H1 (cell line): ENCODE results near the gene UBE2E2. TPM values are rescaled to one million over a fixed set of nuclear protein-coding genes. Genes with fewer than 3 reads are reported as not detected.

ENCODE experiments used
- CTCF ChIA-PET: fragments of 300-600 bp; sonication (Branson Sonifier 250); formaldehyde crosslinking; loops from one replicate; lab custom pipeline; 2021; ENCODE audit not compliant: partially characterized antibody; lab: Charles Lee
- POLR2A ChIA-PET: fragments of 300-600 bp; sonication (Branson Sonifier 250); formaldehyde crosslinking; loops from one replicate; lab custom pipeline; 2021; ENCODE audit warnings: inconsistent platforms; ENCODE audit not compliant: partially characterized antibody; lab: Charles Lee
- DNase-seq, 2 experiments: peaks; one replicate each; pipeline versions ENCODE4 v3.0.0 to v3.0.0-alpha.2; 2010 to 2022; ENCODE audit warnings: low spot score in 2 of 2, low read depth in 1 of 2, mixed read lengths in 1 of 2
- FAIRE-seq: peaks from 2 replicates; lab custom pipeline; 2011; peaks lifted over from hg19 to GRCh38; lab: Jason Lieb, UNC
- H2AFZ ChIP-seq: 2 replicates; pipeline ENCODE4 v1.8.1; 2012; ENCODE audit warnings: low read length, inconsistent platforms
- H2AK5ac ChIP-seq: 2 replicates; pipeline ENCODE4 v1.6.1; 2013; ENCODE audit warnings: low read depth, low read length
- H2BK120ac ChIP-seq: replicated peaks from 2 replicates; pipeline ENCODE3; 2013; ENCODE audit warnings: low read depth, low read length, inconsistent platforms
- H2BK12ac ChIP-seq: 2 replicates; pipeline ENCODE4 v1.6.1; 2013; ENCODE audit warnings: low read depth, low read length
- H2BK15ac ChIP-seq: 2 replicates; pipeline ENCODE4 v1.6.1; 2013; ENCODE audit warnings: low read length
- H2BK20ac ChIP-seq: 2 replicates; pipeline ENCODE4 v1.6.1; 2013; ENCODE audit warnings: low read length
- H2BK5ac ChIP-seq: 2 replicates; pipeline ENCODE4 v1.6.1; 2013; ENCODE audit warnings: low read depth, low read length
- H3K14ac ChIP-seq: 2 replicates; pipeline ENCODE4 v1.6.1; 2013; ENCODE audit warnings: inconsistent platforms; ENCODE audit not compliant: insufficient read length
- H3K18ac ChIP-seq: 2 replicates; pipeline ENCODE4 v1.6.1; 2013; ENCODE audit warnings: low read length; ENCODE audit errors: extremely low read depth
- H3K23ac ChIP-seq: 2 replicates; pipeline ENCODE4 v1.6.1; 2013; ENCODE audit warnings: inconsistent platforms; ENCODE audit not compliant: insufficient read length
- H3K23me2 ChIP-seq: 2 replicates; pipeline ENCODE4 v1.6.1; 2013; ENCODE audit warnings: low read depth, low read length
- H3K27ac ChIP-seq: 2 replicates; pipeline ENCODE4 v1.6.1; 2011; ENCODE audit warnings: low read depth, low read length, inconsistent platforms
- H3K27me3 ChIP-seq, 4 experiments: replicated peaks in 1 of 4; 1 replicate in 1 of 4; 2 replicates in 3 of 4; pipeline versions ENCODE4 v1.6.1 to v1.8.1; 2011 to 2013; ENCODE audit warnings: low read length in 3 of 4, mild to moderate bottlenecking in 3 of 4, inconsistent platforms in 2 of 4, mixed read lengths in 2 of 4, moderate library complexity in 1 of 4; ENCODE audit not compliant: control insufficient read depth in 3 of 4, insufficient read depth in 3 of 4; ENCODE audit errors: extremely low read depth in 1 of 4
- H3K36me3 ChIP-seq, 4 experiments: 2 replicates each; pipeline versions ENCODE4 v1.6.1 to v1.8.1; 2011 to 2013; ENCODE audit warnings: mild to moderate bottlenecking in 4 of 4, low read length in 3 of 4, moderate library complexity in 2 of 4, control low read depth in 1 of 4, inconsistent platforms in 1 of 4; ENCODE audit not compliant: insufficient read depth in 4 of 4, control insufficient read depth in 2 of 4
- H3K4ac ChIP-seq: replicated peaks from 2 replicates; pipeline ENCODE3; 2013; ENCODE audit warnings: low read length, low read depth, mixed read lengths, inconsistent platforms; ENCODE audit not compliant: insufficient read length
- H3K4me1 ChIP-seq, 4 experiments: replicated peaks in 1 of 4; 1 replicate in 1 of 4; 2 replicates in 3 of 4; pipeline versions ENCODE4 v1.6.1 to v1.8.1; 2011 to 2013; ENCODE audit warnings: low read length in 3 of 4, inconsistent platforms in 2 of 4, mixed read lengths in 1 of 4; ENCODE audit not compliant: insufficient read depth in 4 of 4, control insufficient read depth in 3 of 4
- H3K4me2 ChIP-seq, 2 experiments: 2 replicates each; pipeline versions ENCODE4 v1.6.1 to v1.8.1; 2011 to 2013; ENCODE audit warnings: low read depth in 2 of 2, low read length in 2 of 2, control low read depth in 1 of 2, inconsistent platforms in 1 of 2, mild to moderate bottlenecking in 1 of 2; ENCODE audit not compliant: insufficient read depth in 1 of 2
- H3K4me3 ChIP-seq, 4 experiments: fragments of 200-600, 300-600 bp in 1 of 4; sonication (generic), shearing (Covaris generic), sonication (Bioruptor Twin) in 1 of 4; 2 replicates each; pipeline versions ENCODE4 v1.5.1 to v1.8.1; 2011 to 2016; ENCODE audit warnings: low read length in 4 of 4, low read depth in 3 of 4, control low read depth in 2 of 4, inconsistent platforms in 2 of 4, mild to moderate bottlenecking in 2 of 4, mixed read lengths in 1 of 4, moderate library complexity in 1 of 4; ENCODE audit not compliant: insufficient read depth in 2 of 4; ENCODE audit errors: extremely low read depth in 1 of 4
- H3K56ac ChIP-seq: replicated peaks from 2 replicates; pipeline ENCODE3; 2013; ENCODE audit warnings: low read depth, mild to moderate bottlenecking, mixed read lengths, low read length, inconsistent platforms; ENCODE audit not compliant: insufficient read length
- H3K79me1 ChIP-seq: 2 replicates; pipeline ENCODE4 v1.6.1; 2013; ENCODE audit warnings: low read depth, low read length, control low read depth
- H3K79me2 ChIP-seq, 2 experiments: 2 replicates each; pipeline versions ENCODE4 v1.6.1 to v1.8.1; 2012 to 2013; ENCODE audit warnings: low read length in 2 of 2, mild to moderate bottlenecking in 2 of 2, inconsistent platforms in 1 of 2; ENCODE audit not compliant: insufficient read depth in 2 of 2, control insufficient read depth in 1 of 2
- H3K9ac ChIP-seq, 4 experiments: replicated peaks in 1 of 4; 1 replicate in 1 of 4; 2 replicates in 3 of 4; pipeline versions ENCODE4 v1.6.1 to v1.8.1; 2011 to 2013; ENCODE audit warnings: low read depth in 3 of 4, low read length in 3 of 4, control low read depth in 2 of 4, mild to moderate bottlenecking in 2 of 4, moderate library complexity in 2 of 4, inconsistent platforms in 1 of 4; ENCODE audit errors: extremely low read depth in 1 of 4
- H3K9me3 ChIP-seq, 2 experiments: 2 replicates each; pipeline versions ENCODE4 v1.6.1 to v1.8.1; 2012 to 2013; ENCODE audit warnings: mild to moderate bottlenecking in 2 of 2, moderate library complexity in 2 of 2, control low read depth in 1 of 2, inconsistent platforms in 1 of 2, low read depth in 1 of 2, low read length in 1 of 2, mixed read lengths in 1 of 2; ENCODE audit not compliant: insufficient read depth in 2 of 2
- H4K20me1 ChIP-seq, 2 experiments: replicated peaks in 1 of 2; 2 replicates each; pipeline versions ENCODE3 to v1.8.1; 2011 to 2013; ENCODE audit warnings: inconsistent platforms in 2 of 2, low read length in 2 of 2, mild to moderate bottlenecking in 1 of 2; ENCODE audit not compliant: insufficient read depth in 2 of 2, control insufficient read depth in 1 of 2
- H4K5ac ChIP-seq: 2 replicates; pipeline ENCODE4 v1.6.1; 2013; ENCODE audit warnings: low read length, low read depth, mixed read lengths, inconsistent platforms; ENCODE audit not compliant: insufficient read length
- H4K8ac ChIP-seq: 2 replicates; pipeline ENCODE4 v1.8.0; 2013; ENCODE audit warnings: mild to moderate bottlenecking, moderate library complexity, low read length, inconsistent platforms; ENCODE audit not compliant: insufficient read depth; ENCODE audit errors: extremely low read depth
- H4K91ac ChIP-seq: replicated peaks from 2 replicates; pipeline ENCODE3; 2013; ENCODE audit warnings: low read length, mixed read lengths, inconsistent platforms; ENCODE audit not compliant: insufficient read length
- BACH1 ChIP-seq: IDR thresholded peaks from 2 replicates; pipeline ENCODE4 v1.6.1; 2012; ENCODE audit warnings: low read length, improper control_type of control experiment
- BCL11A ChIP-seq, 2 experiments: IDR thresholded peaks; one replicate each; pipeline ENCODE4 v1.6.1; 2011; ENCODE audit warnings: low read depth in 2 of 2, low read length in 2 of 2, mild to moderate bottlenecking in 2 of 2
- CBX5 ChIP-seq: fragments of 300-800, 300-1000 bp; sonication (generic); IDR thresholded peaks from 2 replicates; pipeline ENCODE4 v1.7.1; 2016; ENCODE audit warnings: antibody characterized with exemption, low read length, low read depth
- CTCF ChIP-seq, 3 experiments: IDR thresholded peaks; 1 replicate in 2 of 3; 2 replicates in 1 of 3; pipeline versions ENCODE4 v1.5.1 to v1.6.1; 2011; ENCODE audit warnings: low read length in 3 of 3, mild to moderate bottlenecking in 3 of 3, inconsistent platforms in 2 of 3, low read depth in 1 of 3, moderate library complexity in 1 of 3; ENCODE audit not compliant: insufficient read depth in 1 of 3; ENCODE audit errors: control extremely low read depth in 1 of 3
- FOSL1 ChIP-seq: IDR thresholded peaks from 2 replicates; pipeline ENCODE4 v1.6.1; 2011; ENCODE audit warnings: mild to moderate bottlenecking, low read depth, low read length, moderate library complexity; ENCODE audit not compliant: insufficient read depth
- KDM4A ChIP-seq: IDR thresholded peaks from one replicate; pipeline ENCODE4 v1.7.1; 2012; ENCODE audit warnings: low read depth, mild to moderate bottlenecking, moderate library complexity, low read length, inconsistent platforms; ENCODE audit not compliant: severe bottlenecking
- POU5F1 ChIP-seq: IDR thresholded peaks from 2 replicates; pipeline ENCODE4 v1.6.1; 2011; ENCODE audit warnings: low read depth, mild to moderate bottlenecking, low read length, moderate library complexity
- RFX5 ChIP-seq: IDR thresholded peaks from 2 replicates; pipeline ENCODE4 v1.6.1; 2011; ENCODE audit warnings: low read depth, low read length, improper control_type of control experiment, borderline replicate concordance
- SIN3A ChIP-seq, 2 experiments: IDR thresholded peaks in 1 of 2; conservative IDR thresholded peaks in 1 of 2; 2 replicates each; pipeline ENCODE4 v1.6.1; 2011 to 2012; ENCODE audit warnings: low read length in 2 of 2, improper control_type of control experiment in 1 of 2, low read depth in 1 of 2, mild to moderate bottlenecking in 1 of 2
- SP2 ChIP-seq: IDR thresholded peaks from 2 replicates; pipeline ENCODE4 v1.6.1; 2012; ENCODE audit warnings: mild to moderate bottlenecking, low read length, inconsistent platforms
- SRF ChIP-seq: IDR thresholded peaks from 2 replicates; pipeline ENCODE4 v1.6.1; 2011; ENCODE audit warnings: mild to moderate bottlenecking, low read depth, low read length, moderate library complexity
- ZNF274 ChIP-seq: IDR thresholded peaks from 2 replicates; pipeline ENCODE4 v1.7.0; 2012; ENCODE audit warnings: low read length, borderline replicate concordance; ENCODE audit errors: extremely low read depth
- WGBS, 2 experiments: shearing (Covaris generic) in 1 of 2; methylation state at CpG; one replicate each; pipeline versions ENCODE4 v1.1.6 to v1.1.7; 2013 to 2015; ENCODE audit warnings: low lambda C conversion rate in 2 of 2, mixed read lengths in 2 of 2, inconsistent platforms in 1 of 2, low coverage in 1 of 2, missing lambda C conversion rate in 1 of 2; ENCODE audit not compliant: insufficient replicate concordance in 2 of 2, insufficient coverage in 1 of 2, insufficient read length in 1 of 2; ENCODE audit errors: extremely low coverage in 1 of 2, missing lambda C conversion rate in 1 of 2; 5-methylcytosine and 5-hydroxymethylcytosine counted together
- polyA plus RNA-seq, 7 experiments: library from polyadenylated mRNA; depleted of rRNA in 3 of 7; stranded (reverse) in 5 of 7; unstranded in 2 of 7; fragments of >200 nt in 5 of 7; fragments of 200-250 nt in 2 of 7; gene quantifications; 1 replicate in 5 of 7; 2 replicates in 1 of 7; 4 replicates in 1 of 7; pipeline versions ENCODE4 v1.2.1 to v1.2.3, GENCODE V29; 2011 to 2013; ENCODE audit warnings: missing spikeins in 2 of 7, mixed read lengths in 2 of 7
- total RNA-seq: library from RNA; stranded (reverse); fragmentation: NEBNext Ultra II Directional; extraction: Animal tissue kit (Norgen Biotek cat#: 25700); gene quantifications from 2 replicates; pipeline ENCODE4 v1.2.1, GENCODE V29; 2021

The UBE2E2 gene
- total and polyA plus RNA-seq, 2 of the 8 experiments (the other 6 are each of a cell fraction or from before 2014, with no cell fraction given) = 57.6 to 70.6 TPM

- Histone ChIP-seq H4K20me1 (no peaks in the 10 kb centered on the region), H3K79me2 (peaks cover 0 to 14% of the 10 kb centered on the region in 2 experiments; a peak in 1 of 4 replicates), H4K91ac (no peak overlapping the region), H3K4me3 (no peak overlapping the region), H2BK20ac (no peak overlapping the region), H2AFZ (no peak overlapping the region), H3K36me3 (no peaks in the 10 kb centered on the region), H3K23ac (no peak overlapping the region), H3K4me1 (peaks cover 0 to 1% (median 0%) of the 10 kb centered on the region in 4 experiments; a peak in 1 of 7 replicates), H4K5ac (no peak overlapping the region), H3K27ac (no peak overlapping the region), H3K4ac (no peak overlapping the region), H2BK12ac (no peak overlapping the region), H3K9me3 (no peaks in the 10 kb centered on the region), H2AK5ac (no peak overlapping the region), H2BK15ac (no peak overlapping the region), H3K14ac (no peak overlapping the region), H3K23me2 (no peaks in the 10 kb centered on the region), H4K8ac (no peak overlapping the region), H3K27me3 (no peaks in the 10 kb centered on the region), H2BK5ac (no peak overlapping the region), H3K79me1 (peaks cover 2% of the 10 kb centered on the region; the same call in 1 of the 2 replicates), H3K56ac (no peak overlapping the region), H3K4me2 (no peak overlapping the region), H3K18ac (no peak overlapping the region), H3K9ac (no peak overlapping the region), H2BK120ac (no peak overlapping the region)
- DNase-seq = no peak
- 80% methylated on average over 3 of the region's 3 CpGs; no CpG with 5 or more reads in 1 of the 2 experiments for WGBS, 2 experiments
- ChIA-PET CTCF (interaction anchor here (0.7 kb wide), 2 partner anchors 374 to 1298 kb away, joined by 3 to 4 read pairs; no protein-coding TSS in a partner anchor), POLR2A (no interaction called here)
- FAIRE-seq = no peak
- TF ChIP-seq ZNF274 (no peak), KDM4A (no peak), SIN3A (conservative IDR thresholded peaks at IDR 0.05 in 1 of 2, IDR thresholded peaks at IDR 0.05 in 1 of 2; ENCODE audit: low read depth in 1 of 2, low read length in 2 of 2) (no peak), CTCF (IDR thresholded peaks at IDR 0.05; ENCODE audit: control extremely low read depth in 1 of 3, insufficient read depth in 1 of 3, low read depth in 1 of 3, low read length in 3 of 3) (no peak), FOSL1 (no peak), BACH1 (no peak), CBX5 (no peak), SP2 (no peak), POU5F1 (no peak), RFX5 (no peak), SRF (no peak), BCL11A (IDR thresholded peaks at IDR 0.05; ENCODE audit: low read depth in 2 of 2, low read length in 2 of 2) (no peak)
Observed at GRCh38 chr3:23383875-23384274, 180.7 kb downstream of the UBE2E2 start.
